Omental fat pad (tissue), 4 donors: Measurements from ENCODE around the gene THAP4. TPM values are rescaled to one million over a fixed set of nuclear protein-coding genes. Genes with fewer than 3 reads are reported as not detected.
A peak's percentile ranks its signal among the peaks of the same experiment; 100 is the strongest.

Experiments
- ATAC-seq: fragments of 150-250 bp; one replicate; pipeline ENCODE4 v1.9.1; 2016; ENCODE audit warnings: mild to moderate bottlenecking, moderate library complexity; ENCODE audit not compliant: low FRiP score
- DNase-seq: peaks from one replicate; pipeline ENCODE4 v3.0.0-alpha.2; 2019; ENCODE audit warnings: low spot score
- CTCF ChIP-seq, 3 donors: fragments of 450-650 bp; IDR thresholded peaks; one replicate each; pipeline ENCODE4 v1.5.1; 2016 to 2017; ENCODE audit warnings: antibody characterized with exemption in 3 of 3, mild to moderate bottlenecking in 3 of 3, moderate library complexity in 2 of 3
- total RNA-seq, 4 donors: library from RNA; depleted of rRNA; stranded (reverse); fragments of >200 nt; gene quantifications; one replicate each; pipeline ENCODE4 v1.1.0, GENCODE V29; 2016

Gene THAP4
- total RNA-seq, 4 donors from 2014 or later = 29.5 to 55.1 (median 44.8) TPM

GRCh38 chr2:241627675-241628074 is 9.3 kb downstream of the THAP4 start:
- DNase-seq (no peak), ATAC-seq (no peak)
- TF ChIP-seq CTCF (IDR thresholded peaks at IDR 0.05) = no peak

GRCh38 chr2:241620419-241620769 is 16.6 kb downstream of the THAP4 start:
- no peak for DNase-seq
- peak; percentile 76 for ATAC-seq
- no peak for TF ChIP-seq CTCF (IDR thresholded peaks at IDR 0.05)

GRCh38 chr2:241619597-241620418 is 17.1 kb downstream of the THAP4 start:
- no peak for TF ChIP-seq CTCF (IDR thresholded peaks at IDR 0.05)
- no peak for ATAC-seq
- no peak for DNase-seq

DNA sequence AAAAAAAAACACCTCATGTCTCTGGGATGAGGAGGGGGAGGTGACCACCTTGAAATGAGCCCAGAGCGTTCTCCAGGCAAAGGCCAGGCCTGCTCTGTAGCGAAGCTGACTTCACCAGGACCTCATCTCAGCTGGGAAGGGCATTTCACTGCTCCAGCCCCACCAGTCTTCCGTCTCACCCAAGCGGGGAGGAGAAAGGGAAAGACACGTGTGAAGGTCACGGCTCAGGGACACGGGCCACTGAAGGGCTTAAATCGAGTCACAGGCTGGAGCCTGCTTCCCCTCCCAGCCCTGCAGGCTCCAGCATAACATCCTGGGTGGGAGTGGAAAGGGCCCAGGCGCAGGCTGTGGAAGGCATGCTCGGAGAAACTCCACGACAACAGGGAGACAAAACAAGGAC is 18.1 kb downstream of the THAP4 start:
- DNase-seq (no peak), ATAC-seq (no peak)
- TF ChIP-seq CTCF (IDR thresholded peaks at IDR 0.05) = no peak

- DNase-seq (no peak), ATAC-seq (no peak)
- TF ChIP-seq CTCF (IDR thresholded peaks at IDR 0.05) = no peak
These were observed 18.6 kb downstream of the THAP4 start for GRCh38 chr2:241618296-241618805.

- ATAC-seq = no peak
- no peak for DNase-seq
- TF ChIP-seq CTCF (IDR thresholded peaks at IDR 0.05) = no peak
These were observed 19.4 kb downstream of the THAP4 start for GRCh38 chr2:241617431-241618154.
